Measurements from ENCODE around the gene MAP3K5.

The MAP3K5 gene

GRCh38 chr6:136641873-136642465, 150.3 kb downstream of the MAP3K5 start:
- in situ Hi-C loops (cut with MboI; ENCODE audit: low sequenced_read_pairs, unreplicated experiment) = no loop called here
- no peak for TF ChIP-seq CTCF (IDR thresholded peaks at IDR 0.05; ENCODE audit: borderline replicate concordance, control extremely low read depth, extremely low read depth, insufficient read depth, missing control alignments)
- no peak for DNase-seq (ENCODE audit: low spot score)

GRCh38 chr6:136641166-136641565, 151.1 kb downstream of the MAP3K5 start:
- in situ Hi-C loops (cut with MboI; ENCODE audit: low sequenced_read_pairs, unreplicated experiment) = no loop called here
- TF ChIP-seq CTCF (IDR thresholded peaks at IDR 0.05; ENCODE audit: borderline replicate concordance, control extremely low read depth, extremely low read depth, insufficient read depth, missing control alignments) = no peak
- no peak for DNase-seq (ENCODE audit: low spot score)

- in situ Hi-C loops (cut with MboI; ENCODE audit: low sequenced_read_pairs, unreplicated experiment) = no loop called here
- TF ChIP-seq CTCF (IDR thresholded peaks at IDR 0.05; ENCODE audit: borderline replicate concordance, control extremely low read depth, extremely low read depth, insufficient read depth, missing control alignments) = no peak
- no peak for DNase-seq (ENCODE audit: low spot score)
Observed at GRCh38 chr6:136640132-136640915, 152.0 kb downstream of the MAP3K5 start.

- in situ Hi-C loops (cut with MboI; ENCODE audit: low sequenced_read_pairs, unreplicated experiment) = no loop called here
- no peak for TF ChIP-seq CTCF (IDR thresholded peaks at IDR 0.05; ENCODE audit: borderline replicate concordance, control extremely low read depth, extremely low read depth, insufficient read depth, missing control alignments)
- no peak for DNase-seq (ENCODE audit: low spot score)
Observed at GRCh38 chr6:136639702-136640101, 152.6 kb downstream of the MAP3K5 start.

- in situ Hi-C loops (cut with MboI; ENCODE audit: low sequenced_read_pairs, unreplicated experiment) = no loop called here
- TF ChIP-seq CTCF (IDR thresholded peaks at IDR 0.05; ENCODE audit: borderline replicate concordance, control extremely low read depth, extremely low read depth, insufficient read depth, missing control alignments) = no peak
- no peak for DNase-seq (ENCODE audit: low spot score)
Observed at GRCh38 chr6:136635615-136636014, 156.7 kb downstream of the MAP3K5 start.

- no peak for TF ChIP-seq CTCF (IDR thresholded peaks at IDR 0.05; ENCODE audit: borderline replicate concordance, control extremely low read depth, extremely low read depth, insufficient read depth, missing control alignments)
- DNase-seq (ENCODE audit: low spot score) = no peak
- in situ Hi-C loops (cut with MboI; ENCODE audit: low sequenced_read_pairs, unreplicated experiment) = no loop called here
Observed at GRCh38 chr6:136633355-136633754, 158.9 kb downstream of the MAP3K5 start.
